C4-2B (cell line): ENCODE data around the gene RFX7.

Experiments used
- H3K27ac ChIP-seq: fragments of 450-650 bp; 2 replicates; pipeline ENCODE4 v1.5.1; 2017
- CTCF ChIP-seq: fragments of 450-650 bp; conservative IDR thresholded peaks from 2 replicates; pipeline ENCODE4 v1.5.1; 2017; ENCODE audit warnings: mild to moderate bottlenecking
- ZFX ChIP-seq: fragments of 450-650 bp; IDR thresholded peaks from 2 replicates; pipeline ENCODE4 v1.6.1; 2017

RFX7 gene

GRCh38 chr15:56086566-56086965, 157.1 kb downstream of the RFX7 start:
- TF ChIP-seq CTCF (no peak), ZFX (no peak)
- no peak overlapping the region for H3K27ac ChIP-seq

DNA sequence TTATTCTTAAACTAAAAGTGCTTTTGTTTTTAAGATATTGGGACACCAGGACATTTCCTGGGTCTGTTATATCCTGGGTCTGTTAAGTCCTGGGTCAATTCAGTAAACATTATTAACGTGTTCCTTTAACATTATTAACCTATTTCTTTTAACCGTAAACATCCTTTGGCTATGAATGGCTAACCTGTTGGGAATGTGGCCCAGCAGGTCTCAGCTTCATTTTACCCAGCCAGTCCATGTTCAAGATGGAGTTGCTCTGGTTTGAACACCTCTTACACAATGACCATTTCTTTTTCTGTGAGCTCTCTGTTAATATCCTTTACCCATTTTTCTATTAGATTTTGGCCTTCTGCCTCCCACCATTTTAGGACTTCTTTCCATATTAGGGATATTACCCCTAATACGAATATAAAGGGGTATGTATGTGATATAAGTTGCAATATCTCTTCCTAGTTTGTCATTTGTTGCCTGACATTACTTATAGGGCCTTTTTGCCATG, 161.4 kb downstream of the RFX7 start:
- H3K27ac ChIP-seq = no peak overlapping the region
- TF ChIP-seq CTCF (no peak), ZFX (no peak)

DNA sequence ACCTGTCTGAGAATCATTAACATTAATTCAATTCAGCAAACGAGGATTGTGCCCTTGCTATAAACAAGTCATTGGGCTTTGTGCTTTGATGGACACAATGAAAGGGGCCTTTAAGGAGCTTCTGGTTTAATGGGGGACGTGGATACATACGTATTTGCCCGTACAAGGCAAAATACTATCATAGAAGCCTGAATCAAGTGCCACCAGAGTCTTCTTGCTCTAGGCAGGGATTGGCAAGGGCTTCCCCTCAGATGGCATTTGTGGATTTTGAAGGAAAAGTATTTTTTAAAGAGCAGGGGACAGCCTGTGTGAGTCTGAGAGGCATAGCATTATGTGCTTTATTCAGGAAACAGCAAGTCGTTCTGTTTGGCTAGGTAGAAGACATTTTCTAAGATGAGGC, 166.6 kb downstream of the RFX7 start:
- TF ChIP-seq ZFX (no peak), CTCF (no peak)
- H3K27ac ChIP-seq = no peak overlapping the region

GRCh38 chr15:56076640-56077039, 167.0 kb downstream of the RFX7 start:
- H3K27ac ChIP-seq = no peak overlapping the region
- TF ChIP-seq ZFX (no peak), CTCF (no peak)

- TF ChIP-seq ZFX (no peak), CTCF (no peak)
- H3K27ac ChIP-seq = no peak overlapping the region
Observed at GRCh38 chr15:56074481-56075265, 169.0 kb downstream of the RFX7 start.

DNA sequence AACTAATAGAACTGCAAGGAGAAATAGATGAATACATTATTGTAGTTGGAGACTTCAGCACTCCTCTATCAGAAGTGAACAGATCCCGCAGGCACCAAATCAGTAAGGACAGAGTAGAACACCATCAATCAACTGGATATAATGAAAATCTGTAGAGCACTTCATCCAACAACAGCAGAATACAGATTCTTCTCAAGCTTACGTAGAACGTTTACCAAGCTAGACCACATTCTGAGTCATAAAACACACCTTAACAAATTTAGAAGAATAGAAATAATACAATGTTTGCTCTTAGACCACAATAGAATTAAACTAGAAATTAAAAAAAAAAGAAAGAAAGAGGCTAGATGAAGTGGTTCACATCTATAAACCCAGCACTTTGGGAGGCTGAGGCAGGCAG, 179.5 kb downstream of the RFX7 start:
- H3K27ac ChIP-seq = no peak overlapping the region
- TF ChIP-seq ZFX (no peak), CTCF (no peak)

DNA sequence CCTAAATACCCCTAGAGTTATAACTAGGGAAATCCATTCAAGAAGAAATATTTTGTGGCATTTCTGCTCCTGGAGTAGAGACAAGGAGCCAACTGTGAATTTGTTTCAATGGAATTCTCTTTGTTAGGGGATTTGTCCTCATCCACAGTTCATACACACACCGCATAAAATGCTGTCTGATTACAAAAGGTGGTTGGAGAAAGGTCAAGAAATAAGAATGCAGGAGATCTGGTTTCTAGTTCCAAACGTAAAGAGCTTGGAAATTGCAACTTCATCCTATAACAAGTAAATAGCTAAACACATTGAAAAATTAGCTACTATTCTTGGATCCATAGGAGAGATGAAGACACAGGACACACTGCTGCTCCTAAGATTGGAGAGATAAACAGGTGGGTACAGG, 184.0 kb downstream of the RFX7 start:
- H3K27ac ChIP-seq = no peak overlapping the region
- TF ChIP-seq CTCF = no peak
- no peak for TF ChIP-seq ZFX
